HG02981 (cell line): Measurements from ENCODE around the gene ANO10.

Source experiments
- ATAC-seq: cut with Tn5 transposase; IDR thresholded peaks from one replicate; pipeline ENCODE4 v1.9.1; 2021; ENCODE audit warnings: mild to moderate bottlenecking, moderate library complexity; ENCODE audit not compliant: unreplicated experiment

The ANO10 gene

DNA sequence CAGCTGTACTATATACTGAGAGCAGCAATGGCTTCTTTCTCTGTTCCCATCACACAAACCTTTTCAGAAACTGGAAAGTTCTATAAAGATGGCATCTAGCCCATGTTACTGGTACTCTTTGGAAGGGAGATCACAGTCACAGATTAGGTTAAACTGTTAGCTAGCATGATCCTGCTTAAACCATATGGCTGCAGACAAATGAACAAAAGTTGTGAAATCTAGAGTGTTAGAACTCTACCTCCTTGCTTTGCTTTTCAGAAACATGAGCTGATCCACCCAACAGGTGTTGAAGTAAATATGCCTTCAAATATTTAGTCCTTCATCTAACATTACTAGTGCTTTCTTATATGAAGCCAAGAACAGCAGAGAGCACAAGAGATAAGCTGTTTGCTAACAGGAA, 232.9 kb downstream of the ANO10 start:
- ATAC-seq = no peak

DNA sequence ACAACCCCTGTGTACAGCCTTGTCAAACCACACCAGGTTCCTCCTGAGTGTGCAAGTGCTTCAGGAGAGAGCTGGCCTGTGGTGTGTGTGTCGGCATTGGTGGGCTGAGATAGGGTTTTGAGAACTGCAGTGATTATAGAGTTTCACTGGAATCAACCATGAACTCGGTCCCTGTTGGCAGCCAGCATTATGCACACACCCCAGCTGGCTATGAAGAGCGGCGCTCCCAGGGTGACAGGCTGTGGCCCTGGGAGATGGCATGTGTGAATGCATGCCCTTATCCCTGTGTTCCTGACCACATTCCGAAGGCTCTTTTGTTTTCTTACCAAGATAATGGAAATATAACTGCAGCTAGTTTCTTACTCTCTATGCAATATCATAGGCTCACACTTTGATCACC, 233.6 kb downstream of the ANO10 start:
- no peak for ATAC-seq

DNA sequence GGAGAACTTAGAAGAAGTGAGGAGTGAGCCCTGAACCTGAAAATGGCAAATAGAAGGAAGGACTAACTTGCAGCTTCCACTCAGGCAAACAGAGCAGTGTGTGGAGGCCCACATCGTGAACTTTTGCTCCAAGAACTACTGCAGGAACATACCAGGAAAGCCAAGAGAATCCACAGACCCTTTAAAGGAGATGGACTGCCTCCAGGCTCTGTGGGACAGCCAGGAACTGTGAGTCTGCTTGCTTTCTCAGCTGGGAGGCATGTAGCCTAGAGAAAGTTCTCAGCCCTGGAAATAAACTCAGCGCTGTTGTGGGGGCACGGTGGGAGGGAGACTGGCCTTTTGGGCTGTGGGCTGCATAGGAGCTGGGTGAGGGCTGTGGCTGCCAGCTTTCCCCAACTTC, 242.5 kb downstream of the ANO10 start:
- no peak for ATAC-seq

DNA sequence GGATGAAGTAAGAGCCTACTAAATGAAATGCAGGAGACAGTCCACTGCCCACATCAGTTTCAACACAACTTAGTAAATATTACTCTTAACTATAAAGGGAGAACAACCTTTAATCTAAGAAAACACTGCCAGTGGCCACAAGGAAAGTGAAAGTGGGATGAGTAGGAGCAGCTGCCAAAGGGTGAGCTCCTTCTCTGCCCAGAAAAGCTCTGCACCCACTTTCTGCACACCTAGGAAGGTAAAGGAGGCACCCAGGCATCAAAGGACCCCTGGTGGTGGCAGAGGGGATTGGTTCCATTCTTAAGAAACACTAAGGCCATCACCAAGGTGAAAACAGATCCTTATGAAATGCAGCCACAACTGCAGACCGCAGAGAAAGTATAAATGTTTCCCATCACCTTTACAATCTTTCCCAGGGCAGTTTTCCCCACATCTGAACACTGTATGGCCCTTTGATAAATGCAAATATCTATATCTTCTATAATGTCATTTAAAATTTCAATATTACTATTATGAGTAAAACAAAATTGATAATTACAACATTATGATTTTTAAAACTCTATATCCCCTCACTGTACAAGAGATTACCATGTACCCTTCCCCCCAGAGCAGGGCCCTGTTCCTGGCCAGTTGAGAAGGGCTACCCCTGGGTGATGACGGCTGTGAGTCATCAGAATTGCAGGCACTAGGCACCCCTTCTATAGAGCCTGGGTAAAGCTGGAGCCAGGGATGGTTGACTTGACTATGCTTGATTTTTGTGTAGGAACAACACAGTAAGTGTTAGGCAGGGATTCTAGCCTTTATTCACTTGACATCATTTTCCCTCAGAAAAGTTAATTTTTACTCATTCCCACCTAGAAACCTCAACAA, 243.5 kb downstream of the ANO10 start:
- peak; percentile 72 for ATAC-seq

DNA sequence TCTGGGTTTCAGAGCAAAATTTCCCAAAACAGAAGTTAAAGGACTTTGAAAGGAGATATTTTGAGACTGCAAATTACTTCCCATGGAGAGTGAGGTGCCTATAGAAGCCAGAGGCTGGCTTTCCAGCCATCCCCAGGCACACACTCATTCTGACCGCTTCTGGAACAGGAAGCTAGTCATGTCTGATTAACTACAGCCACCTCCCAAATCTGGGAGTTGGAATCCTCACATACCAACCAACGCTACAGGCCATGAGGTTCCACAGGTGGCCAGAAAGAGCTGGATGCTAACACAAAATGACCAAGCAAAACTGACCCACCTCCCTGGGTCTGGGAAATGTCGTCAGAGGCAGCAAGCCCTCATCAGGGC, 248.3 kb downstream of the ANO10 start:
- ATAC-seq = no peak

DNA sequence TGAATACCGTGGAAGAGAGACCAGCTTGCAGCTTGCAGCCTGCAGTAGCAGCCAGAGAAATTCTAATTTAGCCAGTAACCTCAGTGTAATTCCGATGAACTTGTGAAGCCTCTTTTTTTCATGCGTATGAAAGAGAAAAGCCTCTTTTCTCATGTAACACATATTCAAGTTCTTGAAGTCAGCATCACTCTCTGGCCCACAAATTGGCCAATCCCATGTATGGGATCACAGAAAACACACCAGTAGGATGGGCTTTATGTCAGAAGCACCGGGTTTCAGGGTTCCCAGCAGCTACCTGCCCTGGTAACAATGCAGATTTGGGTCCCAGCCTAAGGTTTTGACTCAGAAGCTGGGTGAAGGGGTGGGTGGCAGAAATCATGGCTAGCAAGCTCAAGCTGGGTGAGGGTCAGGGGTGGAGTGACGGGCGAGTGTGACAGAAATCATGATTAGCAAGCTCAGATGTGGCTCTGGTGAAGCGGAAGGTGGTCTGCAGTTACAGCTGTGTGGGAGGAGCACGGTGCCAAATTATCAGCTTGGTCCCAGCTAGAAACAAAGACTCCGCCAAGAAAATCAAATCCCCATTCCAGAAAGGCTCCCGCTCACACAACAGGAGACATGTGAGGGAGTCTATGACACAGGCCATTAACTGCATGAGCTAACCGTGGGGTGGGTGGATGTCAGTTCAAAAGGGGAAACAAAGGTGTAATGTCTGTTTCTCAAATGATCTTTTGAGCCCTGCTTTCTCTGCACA, 248.8 kb downstream of the ANO10 start:
- no peak for ATAC-seq

DNA sequence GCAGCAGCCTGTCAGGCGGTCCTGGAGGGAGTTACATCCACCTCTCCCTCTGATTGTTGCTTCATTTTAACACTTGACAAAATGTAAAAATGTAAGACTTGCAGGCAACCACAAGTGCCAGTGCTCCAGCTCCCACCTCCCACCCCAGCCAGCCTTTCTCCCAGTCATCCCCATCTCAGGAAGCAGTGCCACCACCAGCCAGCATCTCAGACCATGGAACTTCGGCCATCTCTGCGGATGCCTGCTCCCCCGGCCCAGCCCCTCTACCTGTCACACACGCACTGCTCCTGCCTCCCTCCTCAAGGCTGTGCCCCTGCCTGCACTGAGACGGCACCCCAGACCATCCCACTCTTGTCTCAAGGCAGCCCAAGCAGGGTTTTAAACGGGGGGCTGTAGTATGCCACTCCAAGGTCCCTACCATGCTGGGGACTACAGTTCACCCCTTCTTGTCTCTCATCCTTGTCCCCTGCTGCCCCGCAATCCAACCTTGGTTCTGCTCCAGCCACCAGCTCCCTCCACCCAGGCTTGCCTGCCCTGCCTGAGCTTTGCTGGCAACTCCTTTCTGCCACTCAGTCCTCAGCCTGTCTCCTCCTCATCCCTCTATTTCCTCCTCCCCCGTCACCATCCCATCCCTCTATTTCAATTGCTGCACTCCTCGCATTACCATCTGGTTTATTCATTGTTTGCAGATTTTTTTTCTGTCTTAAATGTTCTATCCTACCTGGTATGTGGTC, 249.6 kb downstream of the ANO10 start:
- ATAC-seq = no peak

DNA sequence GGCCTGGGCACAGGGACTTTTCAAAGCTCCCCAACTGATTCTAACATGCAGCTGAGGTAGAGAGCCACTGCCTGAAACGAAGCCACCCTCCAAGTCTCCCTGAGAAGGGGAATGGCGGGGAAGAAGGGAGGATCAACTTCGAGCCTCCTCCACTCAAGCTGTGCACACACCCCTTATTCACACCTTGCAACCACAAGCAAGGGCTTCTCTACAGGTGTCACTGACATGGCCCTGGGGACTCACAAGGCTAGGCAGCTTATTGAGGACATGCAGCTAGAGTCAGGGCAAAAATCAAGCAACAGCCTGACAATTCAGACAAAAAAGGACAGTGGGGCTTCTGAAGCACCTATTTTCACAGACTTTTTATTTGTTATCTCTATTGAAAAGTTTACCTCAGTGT, 250.3 kb downstream of the ANO10 start:
- ATAC-seq = no peak

DNA sequence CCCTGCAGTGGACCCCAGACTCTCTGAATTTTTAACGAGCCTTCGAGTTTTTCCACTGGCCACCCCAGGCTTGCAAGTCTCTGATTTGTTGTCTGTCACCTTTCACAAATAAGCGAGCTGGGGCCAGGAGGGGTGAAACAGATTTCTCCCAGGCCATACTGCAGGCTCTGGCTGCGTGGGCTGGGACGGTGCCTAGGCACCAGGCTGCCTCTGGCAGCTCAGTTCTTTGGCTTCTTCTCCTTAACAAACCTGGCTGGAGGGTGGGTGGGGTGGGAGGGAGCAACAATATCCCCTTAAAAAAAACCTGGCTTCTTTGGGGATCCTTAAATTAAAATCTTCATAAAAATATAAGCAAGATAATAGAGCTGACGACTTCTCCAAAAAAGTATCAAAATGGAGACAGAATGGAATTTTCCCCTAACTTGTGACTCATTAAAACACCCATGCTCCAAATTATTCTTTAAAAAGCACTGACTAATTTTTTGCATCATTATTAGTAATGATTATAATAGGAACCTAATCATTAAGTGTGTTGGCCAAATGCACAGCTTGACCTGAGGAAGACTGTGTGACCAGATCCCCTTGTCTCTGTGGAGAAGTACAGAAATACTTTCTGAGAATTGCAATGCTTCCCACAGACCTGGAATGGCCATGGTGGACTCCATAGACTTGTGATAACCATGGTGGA, 251.4 kb downstream of the ANO10 start:
- ATAC-seq = no peak

DNA sequence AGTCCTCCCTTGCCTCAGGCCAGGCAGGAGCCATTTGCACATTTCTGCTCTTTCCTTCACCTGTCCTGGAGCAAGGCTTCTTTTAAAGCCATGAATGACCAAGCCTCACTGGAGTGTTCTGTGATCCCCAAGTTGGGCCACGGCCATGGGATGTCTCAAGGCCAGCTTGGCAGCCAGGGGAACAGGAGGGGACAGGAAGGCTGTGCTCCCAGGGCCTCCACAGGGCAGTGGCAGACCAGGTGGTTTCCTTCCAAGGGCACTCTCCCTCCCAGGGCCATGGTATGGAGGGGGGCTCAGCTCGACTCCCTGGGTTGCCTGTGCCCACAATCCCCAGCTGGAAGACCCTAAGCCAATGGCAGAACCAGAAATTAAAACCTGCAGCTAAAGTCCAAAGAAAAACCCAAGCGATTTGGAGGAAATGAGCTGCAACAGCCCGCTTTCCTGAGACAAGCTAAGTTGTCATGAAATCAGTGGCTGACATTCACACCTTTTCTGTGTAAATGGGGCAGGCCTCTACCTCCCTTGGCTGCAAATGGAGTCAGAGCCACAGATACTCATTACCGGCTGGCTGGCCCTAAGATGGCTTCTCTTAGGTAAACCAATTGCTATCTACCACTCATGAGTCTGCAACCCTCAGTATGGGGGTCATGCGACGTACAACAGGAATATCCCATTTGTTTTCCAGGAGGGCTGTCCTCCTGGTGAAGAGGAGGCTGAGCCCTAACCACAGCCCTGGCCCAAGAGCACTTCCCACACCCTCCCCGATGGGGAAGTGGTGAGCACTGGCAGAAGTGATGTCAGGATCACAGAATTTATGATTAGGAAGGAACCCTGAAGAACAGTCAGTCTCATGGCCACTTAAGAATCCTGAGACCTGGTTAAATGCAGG, 252.2 kb downstream of the ANO10 start:
- no peak for ATAC-seq

DNA sequence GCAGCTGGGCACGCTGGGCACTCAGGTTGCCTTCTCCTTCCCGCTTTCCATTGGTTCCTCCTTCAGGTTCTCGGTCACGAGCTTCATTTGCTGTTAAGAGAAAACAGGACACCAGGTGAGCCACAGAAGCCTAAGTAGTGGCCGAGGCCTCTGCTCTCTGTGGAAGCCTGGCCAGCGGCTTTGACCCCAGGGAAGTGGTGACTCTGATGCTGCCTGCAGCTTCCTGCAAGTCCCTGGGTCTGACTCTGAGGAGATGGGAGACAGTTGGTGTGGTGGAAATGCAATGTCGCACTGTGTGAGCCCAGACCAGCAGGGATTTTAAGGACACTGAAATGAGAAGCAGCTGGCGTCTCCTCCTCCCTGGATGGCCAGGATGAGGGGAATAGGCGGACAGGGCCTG, 254.9 kb downstream of the ANO10 start:
- ATAC-seq = no peak

DNA sequence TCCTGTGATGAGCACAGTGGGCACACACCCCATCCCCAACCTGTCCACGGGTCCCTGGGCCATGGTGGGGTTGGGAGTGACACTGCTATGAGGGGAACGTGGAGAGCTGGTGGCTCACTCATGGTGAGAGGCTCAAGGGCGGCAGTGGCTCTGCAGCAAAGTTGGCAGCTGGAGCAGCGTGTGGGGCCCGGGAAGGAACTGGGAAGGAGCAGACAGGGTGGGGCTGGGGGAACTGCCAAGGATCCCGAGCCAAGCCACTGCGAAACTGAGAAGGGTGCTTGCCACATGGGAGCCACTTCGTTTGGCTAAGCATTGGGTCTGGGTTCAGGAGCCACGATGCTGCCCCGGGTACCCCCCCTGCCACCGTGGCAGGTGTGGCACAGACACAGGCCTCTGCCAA, 255.3 kb downstream of the ANO10 start:
- no peak for ATAC-seq

DNA sequence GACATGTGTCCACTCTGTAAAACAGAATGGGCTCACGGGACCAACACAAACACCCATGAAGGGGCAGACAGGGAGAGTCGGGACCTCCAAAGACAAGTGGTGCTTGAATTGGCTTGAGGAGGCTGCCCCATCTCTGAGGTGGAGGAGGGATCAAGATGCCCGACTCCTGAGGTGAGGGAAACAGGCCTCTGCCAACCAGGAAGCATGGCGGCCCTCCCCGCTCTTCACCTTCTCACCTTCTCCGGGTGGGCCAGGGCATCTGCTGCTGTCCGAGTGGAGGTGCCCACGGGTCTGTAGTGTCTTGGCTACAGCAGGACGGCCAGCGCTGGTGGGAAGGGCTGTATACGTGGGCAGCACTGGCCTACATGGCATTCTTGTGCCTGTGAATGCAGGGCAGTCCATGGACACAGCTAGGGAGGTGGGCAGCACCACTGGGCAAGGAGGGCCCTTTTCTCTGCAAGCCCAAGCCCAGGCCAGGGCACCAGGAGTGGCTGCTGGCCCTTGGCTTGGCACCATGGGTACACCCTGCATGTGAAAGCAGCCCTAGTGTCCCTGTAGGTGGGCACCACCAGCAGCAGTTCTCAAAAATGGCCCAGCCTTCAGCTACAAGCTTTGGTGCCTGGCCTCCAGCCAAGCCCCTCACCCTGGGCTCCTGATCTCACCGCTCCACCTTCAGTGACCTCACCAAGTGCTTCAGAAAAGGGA, 256.1 kb downstream of the ANO10 start:
- ATAC-seq = no peak

DNA sequence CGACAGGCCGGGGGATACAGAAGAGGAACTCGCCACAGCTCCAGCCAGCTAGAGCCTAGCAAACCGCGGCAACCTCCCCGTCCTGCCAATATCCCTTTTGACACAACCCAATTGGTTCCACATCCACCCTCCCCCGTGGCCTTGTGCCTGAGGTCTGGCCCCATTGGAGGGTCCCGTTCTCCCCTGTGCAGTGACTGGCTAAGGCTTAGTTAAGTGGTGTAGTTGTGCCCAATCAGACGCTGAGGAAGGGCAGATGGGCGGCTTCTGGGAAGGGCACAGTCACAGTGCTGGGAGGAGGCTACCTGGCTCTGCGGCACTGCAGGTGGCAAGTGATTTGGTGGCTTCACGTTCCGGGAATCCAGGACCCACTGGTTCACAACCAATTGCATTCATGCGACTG, 256.9 kb downstream of the ANO10 start:
- ATAC-seq = no peak

DNA sequence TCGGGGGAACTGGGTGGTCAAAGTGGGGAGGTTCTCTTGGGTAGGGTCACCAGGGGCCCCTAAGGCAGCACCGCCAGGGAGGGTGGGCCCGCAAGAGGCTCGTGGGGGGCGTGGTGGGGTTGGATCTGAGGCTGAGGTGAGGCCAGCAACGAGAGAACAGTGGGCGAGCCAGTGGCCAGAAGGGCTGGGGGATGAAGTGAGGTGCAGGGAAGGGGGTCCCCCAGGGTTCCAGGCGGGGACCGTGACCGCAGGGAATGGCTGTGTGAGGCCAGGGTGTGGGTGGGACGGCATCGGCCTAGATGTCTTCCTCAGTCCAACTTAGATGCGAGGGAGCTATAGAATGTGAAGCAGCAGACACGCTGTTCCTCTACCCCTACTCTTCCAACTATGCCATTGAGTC, 257.3 kb downstream of the ANO10 start:
- no peak for ATAC-seq

DNA sequence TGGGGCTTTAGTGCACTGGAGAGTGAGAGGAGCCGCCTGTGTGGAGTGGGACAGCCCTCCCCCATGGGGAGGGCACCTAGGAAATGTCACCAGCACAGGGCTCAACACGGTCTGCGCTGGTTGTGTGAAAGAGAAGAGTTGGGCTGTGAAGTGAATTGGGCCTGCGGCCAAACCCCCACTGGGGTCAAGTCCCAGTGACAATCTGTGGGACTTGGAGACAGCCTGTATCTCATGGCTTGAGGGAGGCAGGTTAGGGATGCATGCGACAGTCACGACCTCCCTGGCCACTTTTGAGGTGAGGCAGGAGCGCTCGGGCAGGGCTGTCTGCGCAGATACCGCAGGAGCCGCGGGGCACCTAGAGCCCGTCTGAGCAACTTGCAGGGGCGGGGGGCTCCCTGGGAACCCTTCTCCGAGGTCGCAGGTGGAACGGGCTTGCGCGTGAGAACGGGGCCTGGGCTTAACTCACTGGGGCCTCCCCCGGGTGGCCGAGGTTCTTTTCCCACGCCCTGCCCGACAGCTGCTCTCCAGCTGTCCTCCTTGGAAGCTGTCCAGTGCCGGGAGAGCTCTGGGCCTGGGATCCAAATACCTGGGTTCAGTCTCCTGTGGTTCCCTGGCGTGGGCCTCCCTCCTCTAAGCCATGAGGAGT, 258.1 kb downstream of the ANO10 start:
- ATAC-seq = no peak

DNA sequence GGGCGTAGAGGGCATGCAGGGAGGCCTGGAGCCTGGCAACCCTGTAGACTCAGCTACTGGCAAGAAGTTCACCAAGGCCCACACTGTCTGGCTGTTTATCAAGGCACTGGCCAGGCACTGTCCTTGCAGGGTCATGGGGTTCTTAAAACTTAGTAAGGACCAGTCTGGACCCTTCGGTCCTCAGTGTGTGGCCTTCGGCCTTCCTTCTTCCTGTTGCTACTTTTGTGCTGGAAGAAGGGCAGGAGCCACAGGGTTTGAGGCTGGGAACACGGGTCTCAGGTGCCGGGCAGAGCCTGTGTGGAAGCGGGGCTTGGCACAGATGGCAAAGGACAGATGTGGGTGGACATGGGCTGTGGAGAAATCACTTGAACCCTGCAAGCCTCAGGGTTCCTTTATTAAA, 258.9 kb downstream of the ANO10 start:
- ATAC-seq = no peak

DNA sequence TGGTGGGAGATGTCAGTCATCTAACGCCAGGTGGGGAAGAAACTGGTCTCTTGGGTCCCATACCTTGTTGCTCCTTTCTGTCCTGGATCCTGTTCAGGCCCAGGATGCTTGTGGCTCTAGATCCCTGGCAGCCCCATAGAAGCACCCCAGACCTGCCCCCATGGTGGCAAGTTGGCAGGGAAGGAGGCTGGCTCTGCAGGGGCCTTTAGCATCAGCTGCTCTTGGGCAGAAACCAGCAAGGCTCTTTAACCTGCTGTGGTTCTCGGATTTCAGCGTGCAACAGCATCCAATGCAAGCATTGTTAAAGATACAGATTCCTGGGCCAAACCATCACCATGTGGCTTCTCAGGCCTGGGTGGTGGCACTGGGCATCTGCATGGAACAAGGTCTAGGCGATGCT, 259.6 kb downstream of the ANO10 start:
- no peak for ATAC-seq

DNA sequence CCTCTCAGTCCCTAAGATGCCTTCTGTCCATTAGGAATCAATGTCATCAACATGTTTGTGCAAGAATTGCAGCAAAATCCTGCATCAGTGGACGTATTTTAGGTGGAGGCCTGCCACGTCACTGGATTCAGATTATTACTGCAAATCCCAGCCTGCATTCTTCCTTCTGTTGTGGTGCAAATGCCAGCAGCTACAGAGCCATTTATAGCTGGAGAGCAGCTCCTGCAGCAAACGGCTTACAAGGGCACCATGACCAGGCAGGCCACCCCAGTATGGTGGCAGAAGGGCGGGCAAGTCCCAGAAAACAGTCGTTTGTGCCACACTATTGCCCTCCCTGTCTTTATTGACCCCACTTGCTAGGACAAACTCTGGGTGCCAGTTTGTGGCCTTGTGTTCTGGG, 260.7 kb downstream of the ANO10 start:
- no peak for ATAC-seq
